CD4-positive, alpha-beta memory T cell (primary cell): Measurements from ENCODE around the gene SPINK8. TPM values are rescaled to one million over a fixed set of nuclear protein-coding genes. Genes with fewer than 3 reads are reported as not detected.
A peak's percentile ranks its signal among the peaks of the same experiment; 100 is the strongest.
"Not testable (repeated sequence)": the region's sequence is repeated elsewhere in the genome, so short reads cannot be mapped to it uniquely, and the experiment has no call there.

Experiments used
- CTCF ChIA-PET: fragments of 350-600 bp; sonication (Branson Sonifier 250); formaldehyde crosslinking; loops from one replicate; lab custom pipeline; 2021; ENCODE audit warnings: inconsistent platforms; ENCODE audit not compliant: partially characterized antibody; lab: Charles Lee
- POLR2A ChIA-PET: fragments of 350-600 bp; sonication (Branson Sonifier 250); formaldehyde crosslinking; loops from one replicate; lab custom pipeline; 2021; ENCODE audit not compliant: partially characterized antibody; lab: Charles Lee
- DNase-seq, 5 donors: peaks; one replicate each; pipeline versions ENCODE4 v3.0.0 to v3.0.0-alpha.2; 2020 to 2022; ENCODE audit warnings: mixed read lengths in 1 of 5
- H3K27ac ChIP-seq: one replicate; pipeline ENCODE4 v1.7.0; 2013; ENCODE audit warnings: low read depth, low read length
- H3K27me3 ChIP-seq: 2 replicates; pipeline ENCODE4 v1.7.0; 2013; ENCODE audit warnings: mild to moderate bottlenecking, low read length, moderate library complexity; ENCODE audit not compliant: insufficient read depth
- H3K36me3 ChIP-seq: 2 replicates; pipeline ENCODE4 v1.7.0; 2013; ENCODE audit warnings: mild to moderate bottlenecking, low read length, moderate library complexity; ENCODE audit not compliant: insufficient read depth
- H3K4me1 ChIP-seq: 2 replicates; pipeline ENCODE4 v1.7.0; 2013; ENCODE audit warnings: mild to moderate bottlenecking, low read length, moderate library complexity; ENCODE audit not compliant: insufficient read depth
- H3K4me3 ChIP-seq, 2 donors: one replicate each; pipeline ENCODE4 v1.7.0; 2013; ENCODE audit warnings: low read length in 2 of 2, mild to moderate bottlenecking in 1 of 2
- H3K9me3 ChIP-seq, 2 donors: one replicate each; pipeline ENCODE4 v1.7.0; 2013; ENCODE audit warnings: low read length in 2 of 2, control low read depth in 1 of 2; ENCODE audit not compliant: control insufficient read depth in 1 of 2
- H3K27ac Mint-ChIP-seq, 7 donors: one replicate each; pipeline ENCODE4 v1.8.0; 2020 to 2021; ENCODE audit warnings: mixed read lengths in 7 of 7, mild to moderate bottlenecking in 6 of 7, inconsistent platforms in 3 of 7, moderate library complexity in 3 of 7
- H3K27me3 Mint-ChIP-seq, 2 donors: one replicate each; pipeline ENCODE4 v1.8.0; 2020 to 2021; ENCODE audit warnings: mixed read lengths in 2 of 2
- H3K36me3 Mint-ChIP-seq, 2 donors: one replicate each; pipeline ENCODE4 v1.8.0; 2020 to 2021; ENCODE audit warnings: mixed read lengths in 2 of 2, inconsistent platforms in 1 of 2, mild to moderate bottlenecking in 1 of 2
- H3K4me1 Mint-ChIP-seq, 4 donors: one replicate each; pipeline ENCODE4 v1.8.0; 2020 to 2021; ENCODE audit warnings: mixed read lengths in 4 of 4, mild to moderate bottlenecking in 1 of 4
- H3K4me3 Mint-ChIP-seq, 8 donors: one replicate each; pipeline ENCODE4 v1.8.0; 2020 to 2021; ENCODE audit warnings: mixed read lengths in 8 of 8, mild to moderate bottlenecking in 7 of 8, moderate library complexity in 6 of 8, inconsistent platforms in 3 of 8
- H3K9me3 Mint-ChIP-seq, 8 donors: one replicate each; pipeline ENCODE4 v1.8.0; 2020 to 2021; ENCODE audit warnings: mixed read lengths in 8 of 8, mild to moderate bottlenecking in 5 of 8, inconsistent platforms in 3 of 8, moderate library complexity in 1 of 8
- intact Hi-C: fragments of 100-400 bp; cut with micrococcal nuclease; formaldehyde crosslinking; loops from one replicate; pipeline ENCODE4 v1.15.1; 2023
- polyA plus RNA-seq, 2 donors: library from polyadenylated mRNA; unstranded; fragments of 300-500 nt; fragmentation: Illumina TruSeq; gene quantifications; one replicate each; pipeline ENCODE4 v1.2.3, GENCODE V29; 2021
- total RNA-seq, 2 experiments: library from RNA; stranded (reverse); gene quantifications; one replicate each; pipeline ENCODE4 v1.2.3, GENCODE V29; 2021

The SPINK8 gene
- total and polyA plus RNA-seq, 4 experiments from 2014 or later = not detected

- not testable (repeated sequence) for H3K4me3 Mint-ChIP-seq
These were observed 1.6 kb downstream of the SPINK8 start for GRCh38 chr3:48331706-48332435.

GRCh38 chr3:48320996-48321395, 12.5 kb downstream of the SPINK8 start:
- CTCF ChIA-PET = no interaction called here

More at GRCh38 chr3:48331706-48332435, 1.6 kb downstream of the SPINK8 start:
- H3K27ac Mint-ChIP-seq, H3K4me3 ChIP-seq, DNase-seq, H3K4me1 Mint-ChIP-seq, H3K27ac ChIP-seq, H3K4me1 ChIP-seq, H3K36me3 Mint-ChIP-seq, CTCF ChIA-PET, intact Hi-C loops, H3K9me3 Mint-ChIP-seq, H3K27me3 ChIP-seq, POLR2A ChIA-PET, H3K9me3 ChIP-seq, H3K36me3 ChIP-seq: not testable (repeated sequence)
- H3K27me3 Mint-ChIP-seq = peaks cover 18 to 31% of the 10 kb centered on the region in 2 donors

GRCh38 chr3:48318713-48319468, 14.6 kb downstream of the SPINK8 start:
- Histone ChIP-seq H3K9me3 (peaks cover 0 to 18% of the 10 kb centered on the region in 2 donors), H3K27ac (no peak overlapping the region), H3K4me1 (peaks cover 6% of the 10 kb centered on the region), H3K27me3 (no peaks in the 10 kb centered on the region), H3K36me3 (no peaks in the 10 kb centered on the region), H3K4me3 (no peak overlapping the region)
- H3K36me3 Mint-ChIP-seq = peaks cover 8 to 11% of the 10 kb centered on the region in 2 donors
- DNase-seq = no peak
- H3K4me1 Mint-ChIP-seq = peaks cover 3 to 7% (median 6%) of the 10 kb centered on the region in 4 donors
- intact Hi-C loops = no loop called here
- peaks cover 0 to 34% (median 24%) of the 10 kb centered on the region in 8 donors for H3K9me3 Mint-ChIP-seq
- POLR2A ChIA-PET = no interaction called here
- H3K27me3 Mint-ChIP-seq = peaks cover 10% of the 10 kb centered on the region in 2 donors
- no peak overlapping the region for H3K27ac Mint-ChIP-seq
- CTCF ChIA-PET = no interaction called here
- H3K4me3 Mint-ChIP-seq = no peak overlapping the region

More at GRCh38 chr3:48320996-48321395, 12.5 kb downstream of the SPINK8 start:
- Mint-ChIP-seq H3K27ac (peak overlapping the region in 3 of 7 donors; percentile 1 to 42 (median 36)), H3K9me3 (peaks cover 0 to 17% (median 6%) of the 10 kb centered on the region in 8 donors), H3K4me1 (peaks cover 3 to 7% (median 6%) of the 10 kb centered on the region in 4 donors), H3K27me3 (peaks cover 5 to 7% of the 10 kb centered on the region in 2 donors), H3K4me3 (no peak overlapping the region), H3K36me3 (peaks cover 6 to 7% of the 10 kb centered on the region in 2 donors)
- peaks cover 6% of the 10 kb centered on the region for H3K4me1 ChIP-seq
- POLR2A ChIA-PET = interaction anchor here (1.1 kb wide), 1 partner anchor 19 kb away, joined by 4 read pairs; no protein-coding TSS in a partner anchor
- H3K9me3 ChIP-seq = peaks cover 0 to 3% of the 10 kb centered on the region in 2 donors
- intact Hi-C loops = no loop called here
- H3K27ac ChIP-seq = no peak overlapping the region
- no peaks in the 10 kb centered on the region for H3K36me3 ChIP-seq
- H3K4me3 ChIP-seq = no peak overlapping the region
- peak in 3 of 5 donors; percentile 3 to 10 (median 7) for DNase-seq
- no peaks in the 10 kb centered on the region for H3K27me3 ChIP-seq

GRCh38 chr3:48314542-48314941, 18.9 kb downstream of the SPINK8 start:
- POLR2A ChIA-PET = no interaction called here
- Histone ChIP-seq H3K9me3 (peaks cover 0 to 18% of the 10 kb centered on the region in 2 donors), H3K4me3 (no peak overlapping the region), H3K36me3 (no peaks in the 10 kb centered on the region), H3K27me3 (no peaks in the 10 kb centered on the region), H3K4me1 (no peaks in the 10 kb centered on the region), H3K27ac (no peak overlapping the region)
- Mint-ChIP-seq H3K4me1 (peaks cover 0 to 1% (median 0%) of the 10 kb centered on the region in 4 donors), H3K27ac (no peak overlapping the region), H3K27me3 (peaks cover 18 to 19% of the 10 kb centered on the region in 2 donors), H3K36me3 (peaks cover 11 to 13% of the 10 kb centered on the region in 2 donors), H3K9me3 (peaks cover 0 to 42% (median 29%) of the 10 kb centered on the region in 8 donors), H3K4me3 (no peak overlapping the region)
- CTCF ChIA-PET = interaction anchor here (1.8 kb wide), 1 partner anchor 86 kb away, joined by 4 read pairs; no protein-coding TSS in a partner anchor
- intact Hi-C loops = no loop called here
- DNase-seq = no peak

- intact Hi-C loops = no loop called here
- Histone ChIP-seq H3K27me3 (no peaks in the 10 kb centered on the region), H3K4me3 (no peak overlapping the region), H3K9me3 (no peaks in the 10 kb centered on the region), H3K27ac (no peak overlapping the region), H3K4me1 (peaks cover 7% of the 10 kb centered on the region), H3K36me3 (no peaks in the 10 kb centered on the region)
- POLR2A ChIA-PET = no interaction called here
- no peak for DNase-seq
- Mint-ChIP-seq H3K4me1 (peaks cover 5 to 9% (median 7%) of the 10 kb centered on the region in 4 donors), H3K9me3 (no peaks in the 10 kb centered on the region), H3K4me3 (no peak overlapping the region), H3K27ac (peak overlapping the region in 1 of 7 donors; percentile 18), H3K36me3 (no peaks in the 10 kb centered on the region), H3K27me3 (peaks cover 9 to 14% of the 10 kb centered on the region in 2 donors)
- CTCF ChIA-PET = interaction anchor here (1.1 kb wide), 1 partner anchor 129 kb away, joined by 3 read pairs; no protein-coding TSS in a partner anchor
These were observed 26.5 kb downstream of the SPINK8 start for GRCh38 chr3:48306860-48307530.

- no peak overlapping the region for H3K27ac ChIP-seq
- peaks cover 9 to 16% (median 12%) of the 10 kb centered on the region in 4 donors for H3K4me1 Mint-ChIP-seq
- peaks cover 9 to 14% of the 10 kb centered on the region in 2 donors for H3K27me3 Mint-ChIP-seq
- H3K9me3 Mint-ChIP-seq = no peaks in the 10 kb centered on the region
- H3K36me3 Mint-ChIP-seq = peaks cover 0 to under 1% of the 10 kb centered on the region in 2 donors
- no peak for DNase-seq
- no peak overlapping the region for H3K4me3 Mint-ChIP-seq
- no peaks in the 10 kb centered on the region for H3K9me3 ChIP-seq
- no peak overlapping the region for H3K4me3 ChIP-seq
- H3K4me1 ChIP-seq = peaks cover 9% of the 10 kb centered on the region
- ChIA-PET POLR2A (no interaction called here), CTCF (interaction anchor here (1.3 kb wide), 1 partner anchor 94 kb away, joined by 3 read pairs; no protein-coding TSS in a partner anchor)
- H3K27me3 ChIP-seq = no peaks in the 10 kb centered on the region
- no peaks in the 10 kb centered on the region for H3K36me3 ChIP-seq
- no peak overlapping the region for H3K27ac Mint-ChIP-seq
- intact Hi-C loops = no loop called here
These were observed 27.2 kb downstream of the SPINK8 start for GRCh38 chr3:48306290-48306689.
